ENCODE results near the gene HEMGN. TPM values are rescaled to one million over a fixed set of nuclear protein-coding genes. Genes with fewer than 3 reads are reported as not detected.
"Not testable (repeated sequence)": the region's sequence is repeated elsewhere in the genome, so short reads cannot be mapped to it uniquely, and the experiment has no call there.

The HEMGN gene
- total and polyA plus RNA-seq, 4 donors = 0.93 TPM; not detected in 3

GRCh38 chr9:97960678-97961328, 22.8 kb upstream of the HEMGN start:
- ATAC-seq (ENCODE audit: low FRiP score); H3K9me3 ChIP-seq (ENCODE audit: control insufficient read depth, low read length); H3K27me3 ChIP-seq (ENCODE audit: control insufficient read depth in 1 of 2, insufficient read depth in 2 of 2, low read length in 1 of 2); H3K36me3 ChIP-seq (ENCODE audit: control insufficient read depth in 1 of 2, insufficient read depth in 2 of 2, low read length in 1 of 2); H3K4me1 ChIP-seq (ENCODE audit: control insufficient read depth in 1 of 2, insufficient read depth in 2 of 2, low read length in 2 of 2); H3K27ac ChIP-seq (ENCODE audit: low read depth in 1 of 2, low read length in 2 of 2); DNase-seq; H3K4me3 ChIP-seq (ENCODE audit: low read length in 2 of 2); intact Hi-C loops (cut with DNase I): not testable (repeated sequence)
- whole genome bisulfite sequencing, 2 donors = 86 to 88% methylated on average over 9 of the region's 9 CpGs

- no peak overlapping the region for H3K4me3 ChIP-seq (ENCODE audit: low read length in 2 of 2)
- intact Hi-C loops (cut with DNase I) = no loop called here
- ATAC-seq (ENCODE audit: low FRiP score) = no peak
Observed at GRCh38 chr9:97959585-97959984, 21.6 kb upstream of the HEMGN start.

GRCh38 chr9:97958812-97959511, 21.0 kb upstream of the HEMGN start:
- intact Hi-C loops (cut with DNase I) = no loop called here
- Histone ChIP-seq H3K27ac (ENCODE audit: low read depth in 1 of 2, low read length in 2 of 2) (no peak overlapping the region), H3K9me3 (ENCODE audit: control insufficient read depth, low read length) (no peaks in the 10 kb centered on the region), H3K4me3 (ENCODE audit: low read length in 2 of 2) (no peak overlapping the region), H3K4me1 (ENCODE audit: control insufficient read depth in 1 of 2, insufficient read depth in 2 of 2, low read length in 2 of 2) (no peaks in the 10 kb centered on the region), H3K27me3 (ENCODE audit: control insufficient read depth in 1 of 2, insufficient read depth in 2 of 2, low read length in 1 of 2) (no peaks in the 10 kb centered on the region), H3K36me3 (ENCODE audit: control insufficient read depth in 1 of 2, insufficient read depth in 2 of 2, low read length in 1 of 2) (no peaks in the 10 kb centered on the region)
- DNase-seq = no peak
- WGBS, 2 donors = 79 to 82% methylated on average over 5 of the region's 5 CpGs
- no peak for ATAC-seq (ENCODE audit: low FRiP score)

More at GRCh38 chr9:97959585-97959984, 21.6 kb upstream of the HEMGN start:
- Histone ChIP-seq H3K27ac (ENCODE audit: low read depth in 1 of 2, low read length in 2 of 2) (no peak overlapping the region), H3K36me3 (ENCODE audit: control insufficient read depth in 1 of 2, insufficient read depth in 2 of 2, low read length in 1 of 2) (no peaks in the 10 kb centered on the region), H3K27me3 (ENCODE audit: control insufficient read depth in 1 of 2, insufficient read depth in 2 of 2, low read length in 1 of 2) (no peaks in the 10 kb centered on the region), H3K9me3 (ENCODE audit: control insufficient read depth, low read length) (no peaks in the 10 kb centered on the region), H3K4me1 (ENCODE audit: control insufficient read depth in 1 of 2, insufficient read depth in 2 of 2, low read length in 2 of 2) (no peaks in the 10 kb centered on the region)
- no peak for DNase-seq

- intact Hi-C loops (cut with DNase I) = no loop called here
- no peak for ATAC-seq (ENCODE audit: low FRiP score)
- Histone ChIP-seq H3K4me3 (ENCODE audit: low read length in 2 of 2) (no peak overlapping the region), H3K36me3 (ENCODE audit: control insufficient read depth in 1 of 2, insufficient read depth in 2 of 2, low read length in 1 of 2) (no peaks in the 10 kb centered on the region), H3K4me1 (ENCODE audit: control insufficient read depth in 1 of 2, insufficient read depth in 2 of 2, low read length in 2 of 2) (no peaks in the 10 kb centered on the region), H3K9me3 (ENCODE audit: control insufficient read depth, low read length) (no peaks in the 10 kb centered on the region), H3K27me3 (ENCODE audit: control insufficient read depth in 1 of 2, insufficient read depth in 2 of 2, low read length in 1 of 2) (no peaks in the 10 kb centered on the region), H3K27ac (ENCODE audit: low read depth in 1 of 2, low read length in 2 of 2) (no peak overlapping the region)
- DNase-seq = no peak
Observed at GRCh38 chr9:97956331-97956730, 18.4 kb upstream of the HEMGN start.

GRCh38 chr9:97954550-97954989, 16.6 kb upstream of the HEMGN start:
- no peaks in the 10 kb centered on the region for H3K4me1 ChIP-seq (ENCODE audit: control insufficient read depth in 1 of 2, insufficient read depth in 2 of 2, low read length in 2 of 2)
- no peak for DNase-seq
- intact Hi-C loops (cut with DNase I) = no loop called here
- no peak for ATAC-seq (ENCODE audit: low FRiP score)
- H3K27ac ChIP-seq (ENCODE audit: low read depth in 1 of 2, low read length in 2 of 2) = no peak overlapping the region
- H3K9me3 ChIP-seq (ENCODE audit: control insufficient read depth, low read length) = peaks cover 4% of the 10 kb centered on the region
- H3K4me3 ChIP-seq (ENCODE audit: low read length in 2 of 2) = no peak overlapping the region
- H3K27me3 ChIP-seq (ENCODE audit: control insufficient read depth in 1 of 2, insufficient read depth in 2 of 2, low read length in 1 of 2) = no peaks in the 10 kb centered on the region
- no peaks in the 10 kb centered on the region for H3K36me3 ChIP-seq (ENCODE audit: control insufficient read depth in 1 of 2, insufficient read depth in 2 of 2, low read length in 1 of 2)

GRCh38 chr9:97950873-97951272, 12.9 kb upstream of the HEMGN start:
- intact Hi-C loops (cut with DNase I); H3K4me3 ChIP-seq (ENCODE audit: low read length in 2 of 2); H3K4me1 ChIP-seq (ENCODE audit: control insufficient read depth in 1 of 2, insufficient read depth in 2 of 2, low read length in 2 of 2); ATAC-seq (ENCODE audit: low FRiP score); H3K27ac ChIP-seq (ENCODE audit: low read depth in 1 of 2, low read length in 2 of 2); DNase-seq; H3K27me3 ChIP-seq (ENCODE audit: control insufficient read depth in 1 of 2, insufficient read depth in 2 of 2, low read length in 1 of 2); H3K36me3 ChIP-seq (ENCODE audit: control insufficient read depth in 1 of 2, insufficient read depth in 2 of 2, low read length in 1 of 2); H3K9me3 ChIP-seq (ENCODE audit: control insufficient read depth, low read length): not testable (repeated sequence)
- 84% methylated on average over 5 of the region's 5 CpGs for WGBS, 2 donors

- WGBS, 2 donors = 59 to 88% methylated on average over 1 to 2 of the region's 2 CpGs
- DNase-seq; H3K4me1 ChIP-seq (ENCODE audit: control insufficient read depth in 1 of 2, insufficient read depth in 2 of 2, low read length in 2 of 2); H3K36me3 ChIP-seq (ENCODE audit: control insufficient read depth in 1 of 2, insufficient read depth in 2 of 2, low read length in 1 of 2); H3K27me3 ChIP-seq (ENCODE audit: control insufficient read depth in 1 of 2, insufficient read depth in 2 of 2, low read length in 1 of 2); H3K4me3 ChIP-seq (ENCODE audit: low read length in 2 of 2); ATAC-seq (ENCODE audit: low FRiP score); intact Hi-C loops (cut with DNase I); H3K9me3 ChIP-seq (ENCODE audit: control insufficient read depth, low read length); H3K27ac ChIP-seq (ENCODE audit: low read depth in 1 of 2, low read length in 2 of 2): not testable (repeated sequence)
Observed at GRCh38 chr9:97947094-97947493, 9.1 kb upstream of the HEMGN start.

- not testable (repeated sequence) for ATAC-seq (ENCODE audit: low FRiP score); DNase-seq
- WGBS, 2 donors = 76 to 83% methylated on average over 2 of the region's 2 CpGs
Observed at GRCh38 chr9:97945470-97945869, 7.5 kb upstream of the HEMGN start.

GRCh38 chr9:97944612-97945011, 6.6 kb upstream of the HEMGN start:
- no peak for DNase-seq
- Histone ChIP-seq H3K9me3 (ENCODE audit: control insufficient read depth, low read length) (no peaks in the 10 kb centered on the region), H3K27me3 (ENCODE audit: control insufficient read depth in 1 of 2, insufficient read depth in 2 of 2, low read length in 1 of 2) (no peaks in the 10 kb centered on the region), H3K36me3 (ENCODE audit: control insufficient read depth in 1 of 2, insufficient read depth in 2 of 2, low read length in 1 of 2) (no peaks in the 10 kb centered on the region), H3K4me1 (ENCODE audit: control insufficient read depth in 1 of 2, insufficient read depth in 2 of 2, low read length in 2 of 2) (no peaks in the 10 kb centered on the region), H3K27ac (ENCODE audit: low read depth in 1 of 2, low read length in 2 of 2) (no peak overlapping the region), H3K4me3 (ENCODE audit: low read length in 2 of 2) (no peak overlapping the region)
- 78 to 80% methylated on average over 3 of the region's 3 CpGs for WGBS, 2 donors
- intact Hi-C loops (cut with DNase I) = no loop called here
- ATAC-seq (ENCODE audit: low FRiP score) = no peak

More at GRCh38 chr9:97945470-97945869, 7.5 kb upstream of the HEMGN start:
- intact Hi-C loops (cut with DNase I); H3K36me3 ChIP-seq (ENCODE audit: control insufficient read depth in 1 of 2, insufficient read depth in 2 of 2, low read length in 1 of 2); H3K9me3 ChIP-seq (ENCODE audit: control insufficient read depth, low read length); H3K27ac ChIP-seq (ENCODE audit: low read depth in 1 of 2, low read length in 2 of 2); H3K27me3 ChIP-seq (ENCODE audit: control insufficient read depth in 1 of 2, insufficient read depth in 2 of 2, low read length in 1 of 2); H3K4me3 ChIP-seq (ENCODE audit: low read length in 2 of 2); H3K4me1 ChIP-seq (ENCODE audit: control insufficient read depth in 1 of 2, insufficient read depth in 2 of 2, low read length in 2 of 2): not testable (repeated sequence)
